Measurements from ENCODE around the gene SAMD8.

SAMD8 gene

DNA sequence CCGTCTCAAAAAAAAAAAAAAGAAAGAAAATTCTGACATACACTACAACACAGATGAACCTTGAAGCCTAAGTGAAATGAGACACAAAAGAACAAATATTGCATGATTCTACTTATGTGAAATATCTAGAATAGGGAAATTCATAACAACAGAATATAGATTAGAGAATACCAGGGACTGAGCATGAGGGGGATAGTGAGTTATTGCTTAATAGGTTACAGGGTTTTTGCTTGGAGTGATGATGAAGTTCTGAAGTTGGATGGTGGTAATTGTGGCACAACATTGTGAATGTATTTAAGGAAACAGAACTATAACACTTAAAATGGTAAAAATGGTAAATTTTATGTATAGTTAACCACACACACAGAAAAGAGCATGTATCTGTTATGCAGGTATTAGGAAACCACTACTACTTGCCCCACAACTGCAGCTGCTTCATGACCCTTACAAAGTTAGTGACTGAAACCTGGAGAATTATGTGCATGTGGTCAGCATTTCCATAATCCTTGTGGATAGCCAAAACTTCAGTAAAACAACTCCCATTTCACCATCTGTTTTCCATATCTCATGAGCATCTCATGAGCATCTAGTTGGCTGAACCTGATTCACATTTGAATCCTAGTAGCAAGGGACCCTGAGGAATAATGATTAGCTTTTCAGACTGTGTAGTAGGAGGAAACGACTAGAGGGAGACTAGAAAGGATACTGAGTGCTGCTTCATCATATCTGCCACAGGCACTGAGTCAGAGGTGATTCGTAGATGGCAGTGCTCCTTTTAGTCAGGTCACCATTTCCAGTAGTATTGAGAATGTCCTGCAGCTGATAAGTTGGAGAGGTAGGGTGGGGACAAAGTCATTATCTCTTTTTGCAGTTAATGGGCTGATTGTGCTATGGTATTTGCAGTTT is 26.3 kb downstream of the SAMD8 start:
- no peaks in the 10 kb centered on the region for H3K36me3 Mint-ChIP-seq
- peak overlapping the region; percentile 55 for H3K27ac Mint-ChIP-seq
- ATAC-seq: peak; percentile 98
- H3K4me3 Mint-ChIP-seq: no peak overlapping the region
- H3K4me1 Mint-ChIP-seq: peaks cover 47% of the 10 kb centered on the region
- H3K9me3 Mint-ChIP-seq: no peaks in the 10 kb centered on the region
- DNase-seq (ENCODE audit: low spot score in 2 of 2): peak; percentile 5 to 52

DNA sequence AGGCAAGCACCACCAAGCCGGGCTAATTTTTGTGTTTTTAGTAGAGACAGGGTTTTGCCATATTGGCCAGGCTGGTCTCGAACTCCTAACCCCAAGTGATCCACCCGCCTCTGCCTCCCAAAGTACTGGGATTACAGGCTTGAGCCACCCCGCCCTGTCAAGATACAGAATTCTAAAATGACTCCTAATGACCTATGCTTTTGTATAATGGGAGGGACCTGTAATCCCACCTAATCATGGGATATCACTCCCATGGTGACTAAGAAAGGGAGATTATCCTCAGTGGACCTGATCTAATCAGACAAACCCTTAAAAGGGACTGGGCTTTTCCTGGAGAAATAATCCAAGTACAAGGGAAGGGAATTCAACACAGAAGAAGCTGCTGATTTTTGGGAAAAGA is 28.8 kb downstream of the SAMD8 start:
- Mint-ChIP-seq H3K4me1 (peaks cover 57% of the 10 kb centered on the region), H3K36me3 (no peaks in the 10 kb centered on the region), H3K27ac (no peak overlapping the region), H3K4me3 (no peak overlapping the region), H3K9me3 (no peaks in the 10 kb centered on the region)
- ATAC-seq (no peak), DNase-seq (ENCODE audit: low spot score in 2 of 2) (no peak)

DNA sequence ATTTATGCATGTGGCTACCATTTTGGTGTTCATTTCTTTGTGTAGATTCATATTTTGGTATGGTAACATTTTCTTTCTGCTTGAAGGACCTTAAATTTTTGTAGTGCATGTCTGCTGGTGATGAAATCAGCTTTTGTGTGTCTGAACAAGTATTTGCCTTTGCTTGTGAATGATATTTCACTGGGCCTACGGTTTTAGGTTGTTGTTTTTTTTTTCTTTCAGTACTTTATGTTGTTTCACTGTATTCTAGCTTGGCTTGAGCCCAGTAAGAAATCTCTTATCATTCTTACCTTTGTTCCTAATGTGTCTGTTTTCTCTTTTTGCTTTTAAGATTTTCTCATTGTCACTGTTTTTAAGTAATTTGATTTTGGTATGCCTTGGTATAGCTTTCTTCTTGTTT is 31.9 kb downstream of the SAMD8 start:
- no peak overlapping the region for H3K27ac Mint-ChIP-seq

DNA sequence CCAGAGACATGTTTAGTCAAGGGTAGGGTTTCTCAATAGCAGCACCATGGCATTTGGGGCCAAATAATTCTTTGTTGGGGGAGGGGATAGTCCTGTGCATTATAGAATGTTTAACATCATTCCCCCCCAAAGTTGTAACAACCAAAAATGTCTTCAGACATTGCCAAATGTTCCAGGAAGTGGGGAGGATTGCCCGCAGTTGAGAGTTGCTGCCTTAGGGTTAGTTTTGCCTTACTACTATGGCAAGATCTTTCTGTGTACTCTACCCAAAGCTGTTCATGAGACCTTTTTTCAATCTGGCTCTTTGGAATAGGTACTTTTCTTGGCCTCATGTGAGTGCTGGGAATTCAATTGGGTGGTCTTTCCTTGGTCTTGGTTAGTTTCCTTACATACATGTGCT is 34.1 kb downstream of the SAMD8 start:
- Mint-ChIP-seq H3K36me3 (peaks cover 8% of the 10 kb centered on the region), H3K4me1 (peaks cover 34% of the 10 kb centered on the region), H3K27ac (peak overlapping the region; percentile 38), H3K4me3 (no peak overlapping the region), H3K9me3 (no peaks in the 10 kb centered on the region)
- DNase-seq (ENCODE audit: low spot score in 2 of 2) (no peak), ATAC-seq (no peak)

More for the DNA sequence above, 31.9 kb downstream of the SAMD8 start:
- Mint-ChIP-seq H3K9me3 (no peaks in the 10 kb centered on the region), H3K36me3 (no peaks in the 10 kb centered on the region), H3K4me3 (no peak overlapping the region), H3K4me1 (peaks cover 39% of the 10 kb centered on the region)
- DNase-seq (ENCODE audit: low spot score in 2 of 2): no peak
- ATAC-seq: no peak

DNA sequence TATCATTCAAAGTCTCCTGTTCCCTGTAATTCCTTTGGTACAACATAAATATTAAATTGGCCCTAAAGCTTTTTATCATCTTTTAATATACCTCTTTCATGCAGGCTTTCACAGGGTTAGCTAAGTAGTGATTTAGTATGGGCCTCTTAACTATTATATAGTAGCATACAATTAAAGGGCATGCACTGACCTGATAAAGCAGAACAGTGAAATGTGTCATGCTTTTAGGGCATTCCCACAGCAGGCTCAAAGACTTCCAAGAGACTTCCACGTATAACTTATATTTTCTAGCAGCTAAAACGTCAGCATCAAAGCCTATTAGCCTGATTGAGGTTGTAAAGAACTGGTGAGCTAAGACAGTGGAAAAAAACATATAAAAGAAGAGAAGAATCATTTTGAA is 35.3 kb downstream of the SAMD8 start:
- Mint-ChIP-seq H3K9me3 (no peaks in the 10 kb centered on the region), H3K27ac (no peak overlapping the region), H3K4me3 (no peak overlapping the region), H3K36me3 (peaks cover 20% of the 10 kb centered on the region), H3K4me1 (peaks cover 34% of the 10 kb centered on the region)
- ATAC-seq: no peak
- no peak for DNase-seq (ENCODE audit: low spot score in 2 of 2)

DNA sequence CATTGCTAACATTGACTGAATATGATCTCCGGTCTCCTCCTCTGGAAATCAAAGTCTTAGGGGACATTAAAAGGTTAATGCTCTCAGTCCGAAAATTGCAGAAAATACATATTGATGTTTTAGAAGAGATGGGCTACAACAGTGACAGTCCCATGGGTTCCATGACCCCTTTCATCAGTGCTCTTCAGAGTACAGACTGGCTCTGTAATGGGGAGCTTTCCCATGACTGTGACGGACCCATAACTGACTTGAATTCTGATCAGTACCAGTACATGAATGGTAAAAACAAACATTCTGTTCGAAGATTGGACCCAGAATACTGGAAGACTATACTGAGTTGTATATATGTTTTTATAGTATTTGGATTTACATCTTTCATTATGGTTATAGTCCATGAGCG is 39.2 kb downstream of the SAMD8 start:
- H3K27ac Mint-ChIP-seq: no peak overlapping the region
- H3K4me1 Mint-ChIP-seq: peaks cover 20% of the 10 kb centered on the region
- DNase-seq (ENCODE audit: low spot score in 2 of 2) (no peak), ATAC-seq (no peak)
- H3K9me3 Mint-ChIP-seq: no peaks in the 10 kb centered on the region
- no peak overlapping the region for H3K4me3 Mint-ChIP-seq
- H3K36me3 Mint-ChIP-seq: peaks cover 54% of the 10 kb centered on the region

DNA sequence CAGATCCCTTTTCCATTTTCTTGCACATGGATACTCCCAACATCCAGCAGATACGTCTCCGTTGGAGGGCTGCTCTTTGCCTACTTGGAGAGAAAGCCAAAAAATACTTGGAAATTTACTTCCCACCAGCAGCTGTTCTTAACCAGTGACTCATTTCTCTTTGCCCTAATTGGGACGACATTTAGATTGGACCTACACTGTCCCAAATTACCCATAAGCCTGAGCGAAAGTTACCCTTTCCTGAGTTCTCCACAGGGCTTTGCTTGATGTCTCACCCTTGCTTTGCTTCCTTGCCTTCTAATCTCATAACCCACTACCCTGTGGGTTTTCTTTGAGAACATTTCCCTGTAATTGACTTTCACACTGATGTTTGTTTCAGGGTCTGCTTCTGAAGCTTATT is 48.1 kb downstream of the SAMD8 start:
- H3K36me3 Mint-ChIP-seq: peaks cover 27% of the 10 kb centered on the region
- H3K4me3 Mint-ChIP-seq: no peak overlapping the region
- H3K4me1 Mint-ChIP-seq: peaks cover 21% of the 10 kb centered on the region
- ATAC-seq (no peak), DNase-seq (ENCODE audit: low spot score in 2 of 2) (no peak)
- no peaks in the 10 kb centered on the region for H3K9me3 Mint-ChIP-seq
- peak overlapping the region; percentile 26 for H3K27ac Mint-ChIP-seq

DNA sequence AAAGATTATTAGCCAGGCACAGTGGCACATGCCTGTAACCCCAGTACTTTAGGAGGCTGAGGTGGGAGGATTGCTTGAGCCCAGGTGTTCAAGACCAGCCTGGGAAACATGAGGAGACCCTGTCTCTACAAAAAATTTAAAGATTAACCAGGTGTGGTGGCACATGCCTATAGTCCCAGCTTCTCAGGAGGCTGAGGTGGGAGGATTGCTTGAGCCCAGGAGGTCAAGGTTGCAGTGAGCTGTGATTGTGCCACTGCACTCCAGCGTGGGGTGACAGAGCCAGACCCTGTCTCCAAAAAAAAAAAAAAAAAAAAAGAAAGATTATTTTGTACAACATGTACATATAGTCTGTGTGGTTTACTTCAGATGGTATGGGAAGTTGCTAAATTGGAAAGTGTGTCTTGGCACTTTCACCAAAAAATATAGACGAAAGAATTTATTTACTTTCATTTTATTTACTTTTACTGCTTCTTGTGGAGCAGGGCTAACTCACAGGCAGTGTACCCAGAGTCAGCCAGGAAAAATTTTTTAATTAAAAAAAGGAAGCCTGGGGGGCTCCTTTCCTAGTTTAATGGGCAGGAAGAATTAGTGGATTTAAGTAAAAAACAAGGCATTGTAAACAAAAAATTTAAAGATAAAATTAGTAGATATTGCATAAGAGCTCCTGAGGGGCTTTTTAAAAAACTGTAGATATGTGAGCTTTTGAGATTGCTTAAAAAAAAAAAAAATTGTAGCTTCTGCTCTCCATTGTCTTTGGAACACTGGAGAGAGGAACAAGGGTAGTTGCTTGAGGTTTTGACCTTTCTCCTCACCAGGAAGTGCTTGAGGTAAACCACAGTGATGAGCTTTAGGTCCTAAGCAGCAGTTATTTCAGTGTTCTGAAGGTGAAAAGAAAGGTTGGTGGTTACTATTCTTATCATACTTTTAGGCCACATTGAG is 54.5 kb downstream of the SAMD8 start:
- H3K36me3 Mint-ChIP-seq: peaks cover 71% of the 10 kb centered on the region
- peak overlapping the region; percentile 42 for H3K4me3 Mint-ChIP-seq
- no peak for DNase-seq (ENCODE audit: low spot score in 2 of 2)
- H3K4me1 Mint-ChIP-seq: peaks cover 40% of the 10 kb centered on the region
- peak; percentile 83 for ATAC-seq
- H3K9me3 Mint-ChIP-seq: no peaks in the 10 kb centered on the region
- H3K27ac Mint-ChIP-seq: peak overlapping the region; percentile 29

DNA sequence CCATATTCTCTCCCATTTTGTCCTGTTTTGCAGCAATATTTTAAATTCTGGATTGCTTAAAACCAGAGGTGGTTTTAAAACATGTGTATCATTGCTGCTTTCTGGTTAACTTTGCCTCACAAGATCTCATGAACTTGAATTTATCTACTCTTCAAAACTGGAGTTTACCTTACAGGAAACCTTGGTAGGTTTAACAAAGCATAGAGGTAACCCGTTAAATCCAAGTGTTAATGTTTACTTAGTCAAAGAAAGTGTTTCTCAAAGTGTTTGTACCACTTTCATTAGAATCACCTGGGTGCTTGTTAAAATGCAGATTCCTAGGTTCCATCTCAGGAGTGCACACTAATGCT is 55.1 kb downstream of the SAMD8 start:
- ATAC-seq (no peak), DNase-seq (ENCODE audit: low spot score in 2 of 2) (no peak)
- H3K9me3 Mint-ChIP-seq: no peaks in the 10 kb centered on the region
- peaks cover 40% of the 10 kb centered on the region for H3K4me1 Mint-ChIP-seq
- peaks cover 72% of the 10 kb centered on the region for H3K36me3 Mint-ChIP-seq
- H3K4me3 Mint-ChIP-seq: peak overlapping the region; percentile 42
- no peak overlapping the region for H3K27ac Mint-ChIP-seq

DNA sequence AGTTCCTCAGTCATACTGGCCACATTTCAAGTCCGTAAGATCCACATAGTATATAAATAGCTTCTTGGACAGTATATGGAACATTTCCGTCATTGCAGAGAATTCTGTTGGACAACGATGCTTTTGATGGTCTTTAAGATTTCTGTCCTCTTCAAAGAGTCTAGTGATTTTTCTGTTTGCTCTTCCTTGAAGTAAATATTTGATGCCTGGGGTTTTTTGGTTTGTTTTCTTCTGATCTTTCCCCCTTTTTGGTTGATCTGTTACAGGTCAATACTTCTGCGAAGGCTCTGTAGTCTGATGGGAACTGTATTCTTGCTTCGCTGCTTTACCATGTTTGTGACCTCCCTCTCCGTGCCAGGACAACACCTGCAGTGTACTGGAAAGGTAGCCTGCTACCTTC is 56.8 kb downstream of the SAMD8 start:
- ATAC-seq: no peak
- Mint-ChIP-seq H3K27ac (no peak overlapping the region), H3K4me3 (no peak overlapping the region), H3K4me1 (peaks cover 38% of the 10 kb centered on the region), H3K9me3 (no peaks in the 10 kb centered on the region), H3K36me3 (peaks cover 86% of the 10 kb centered on the region)
- DNase-seq (ENCODE audit: low spot score in 2 of 2): no peak

DNA sequence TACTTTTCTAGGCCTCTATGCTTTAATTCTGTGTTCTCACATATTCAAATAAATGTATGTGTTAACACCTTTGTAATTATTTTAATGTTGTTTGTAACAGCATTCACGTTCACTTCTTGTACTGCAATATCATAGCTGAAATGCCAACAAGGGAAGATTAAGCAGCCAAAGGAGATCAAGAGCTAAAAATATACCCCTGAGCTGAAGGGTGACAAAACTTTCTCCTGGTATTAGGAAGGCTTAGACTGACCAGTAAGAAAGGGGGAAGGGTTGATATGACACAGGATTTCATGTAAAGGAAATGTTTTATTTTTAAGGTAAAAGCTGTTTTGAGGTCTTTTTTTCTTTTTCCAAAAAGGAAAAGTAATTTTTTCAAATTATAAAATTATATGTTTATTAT is 58.8 kb downstream of the SAMD8 start:
- ATAC-seq: no peak
- Mint-ChIP-seq H3K27ac (no peak overlapping the region), H3K9me3 (no peaks in the 10 kb centered on the region), H3K4me3 (no peak overlapping the region), H3K36me3 (peaks cover 79% of the 10 kb centered on the region), H3K4me1 (peaks cover 33% of the 10 kb centered on the region)
- no peak for DNase-seq (ENCODE audit: low spot score in 2 of 2)

DNA sequence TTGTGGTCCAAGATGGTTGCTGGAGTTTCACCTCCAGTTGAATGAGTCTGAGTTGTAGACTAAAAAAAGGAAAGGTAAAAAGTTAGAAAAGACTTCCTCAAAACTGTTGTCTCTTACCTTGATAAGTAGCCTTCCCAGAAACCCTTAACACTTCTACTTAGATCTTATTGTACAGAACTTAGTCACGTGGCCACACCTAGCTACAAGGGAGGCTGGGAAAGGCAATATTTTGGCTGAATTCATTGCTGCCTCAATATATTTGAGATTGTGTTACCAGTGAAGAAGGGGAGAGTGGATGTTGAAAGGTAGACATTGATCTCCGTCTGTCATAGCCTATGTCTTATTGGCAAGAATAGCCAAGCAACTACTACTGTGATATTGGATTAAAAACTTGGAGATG is 63.6 kb downstream of the SAMD8 start:
- Mint-ChIP-seq H3K4me3 (no peak overlapping the region), H3K4me1 (peaks cover 17% of the 10 kb centered on the region), H3K27ac (no peak overlapping the region), H3K36me3 (peaks cover 59% of the 10 kb centered on the region), H3K9me3 (no peaks in the 10 kb centered on the region)
- no peak for DNase-seq (ENCODE audit: low spot score in 2 of 2)
- ATAC-seq: no peak

DNA sequence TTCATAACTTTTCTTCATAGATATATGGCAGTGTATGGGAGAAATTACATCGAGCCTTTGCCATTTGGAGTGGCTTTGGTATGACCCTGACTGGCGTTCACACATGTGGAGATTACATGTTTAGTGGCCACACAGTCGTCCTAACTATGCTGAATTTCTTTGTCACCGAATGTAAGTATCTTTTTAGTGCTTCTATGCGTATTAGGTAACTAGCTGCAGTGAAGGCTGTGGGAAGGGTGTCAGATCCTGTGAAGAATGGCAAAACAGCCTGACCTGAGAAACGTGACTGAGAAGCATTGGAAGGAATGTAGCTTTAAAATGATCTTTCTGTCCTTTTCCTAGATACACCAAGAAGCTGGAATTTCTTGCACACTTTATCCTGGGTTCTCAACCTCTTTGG is 64.6 kb downstream of the SAMD8 start:
- H3K36me3 Mint-ChIP-seq: peaks cover 49% of the 10 kb centered on the region

DNA sequence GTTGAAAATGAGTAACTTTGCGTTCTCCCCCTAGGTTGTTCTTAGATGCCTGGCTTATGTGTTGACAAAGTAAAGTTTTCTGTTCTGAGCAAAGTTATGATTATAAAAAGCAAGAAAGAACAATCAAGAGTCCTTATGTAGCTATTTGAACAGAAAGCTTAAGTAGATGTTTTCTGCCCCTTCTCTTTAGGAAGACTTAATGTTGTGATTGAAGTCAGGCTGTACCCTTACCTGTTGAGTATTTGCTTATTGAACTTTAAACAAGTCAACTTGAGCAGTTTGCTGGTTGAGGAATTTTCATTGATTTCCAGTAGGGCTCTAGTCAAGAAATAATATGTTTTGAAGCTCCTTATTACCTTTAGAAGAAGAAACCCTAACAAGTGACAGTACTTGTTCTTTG is 65.3 kb downstream of the SAMD8 start:
- H3K4me3 Mint-ChIP-seq: no peak overlapping the region
- ATAC-seq: no peak
- no peak overlapping the region for H3K27ac Mint-ChIP-seq
- DNase-seq (ENCODE audit: low spot score in 2 of 2): no peak
- peaks cover 43% of the 10 kb centered on the region for H3K36me3 Mint-ChIP-seq
- H3K9me3 Mint-ChIP-seq: no peaks in the 10 kb centered on the region
- peaks cover 18% of the 10 kb centered on the region for H3K4me1 Mint-ChIP-seq

More for the DNA sequence above, 64.6 kb downstream of the SAMD8 start:
- Mint-ChIP-seq H3K9me3 (no peaks in the 10 kb centered on the region), H3K4me1 (peaks cover 18% of the 10 kb centered on the region), H3K27ac (no peak overlapping the region), H3K4me3 (no peak overlapping the region)
- ATAC-seq (no peak), DNase-seq (ENCODE audit: low spot score in 2 of 2) (no peak)

DNA sequence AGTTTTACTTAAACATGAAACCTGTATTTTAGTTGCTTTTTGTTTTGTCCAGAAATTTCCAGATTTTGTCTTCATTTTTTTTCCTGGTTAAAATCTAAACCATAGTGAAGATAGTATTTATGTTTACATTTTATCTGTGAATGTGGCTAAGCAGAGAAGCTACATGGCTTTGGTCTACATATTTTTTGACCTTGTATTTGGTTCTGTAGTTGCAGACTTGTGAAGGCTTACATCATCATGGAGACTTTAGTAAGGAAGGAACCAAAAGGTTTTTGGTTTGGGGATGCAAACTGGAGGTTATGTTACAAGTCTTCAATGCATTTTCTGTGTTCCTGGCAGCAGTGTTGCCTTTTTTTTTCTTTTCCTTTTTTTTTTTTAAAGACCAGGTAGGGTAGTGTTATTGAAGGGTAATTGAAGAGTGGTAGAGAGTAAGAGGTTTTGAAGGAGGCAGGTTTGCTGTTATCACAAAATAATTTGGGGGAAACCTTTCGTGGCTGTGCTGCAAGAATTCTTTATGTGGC is 68.3 kb downstream of the SAMD8 start:
- DNase-seq (ENCODE audit: low spot score in 2 of 2): no peak
- Mint-ChIP-seq H3K36me3 (peaks cover 24% of the 10 kb centered on the region), H3K4me1 (peaks cover 18% of the 10 kb centered on the region), H3K4me3 (peak overlapping the region; percentile 30), H3K27ac (peak overlapping the region; percentile 26), H3K9me3 (no peaks in the 10 kb centered on the region)
- no peak for ATAC-seq
